Neural progenitor cell (in vitro differentiated cells): ENCODE measurements around the gene SYNCRIP.
"Not testable (repeated sequence)": the region's sequence is repeated elsewhere in the genome, so short reads cannot be mapped to it uniquely, and the experiment has no call there.

Experiments used
- CTCF ChIP-seq: fragments of 200-600 bp; sonication (generic); IDR thresholded peaks from 2 replicates; pipeline ENCODE4 v1.5.1; 2017; ENCODE audit warnings: antibody characterized with exemption, mild to moderate bottlenecking
- EZH2 ChIP-seq: fragments of 200-600 bp; sonication (generic); IDR thresholded peaks from 2 replicates; pipeline ENCODE4 v1.6.1; 2017; ENCODE audit warnings: antibody characterized with exemption, mild to moderate bottlenecking, moderate library complexity

GRCh38 chr6:85582832-85583231 is 59.9 kb downstream of the SYNCRIP start:
- TF ChIP-seq CTCF, EZH2: not testable (repeated sequence)
